Fibroblast of skin of back (primary cell): ENCODE data around the gene CD47. TPM values are rescaled to one million over a fixed set of nuclear protein-coding genes. Genes with fewer than 3 reads are reported as not detected.

ENCODE experiments used
- DNase-seq: peaks from one replicate; pipeline ENCODE4 v3.0.0-alpha.2; 2013
- polyA plus RNA-seq, 2 experiments: library from polyadenylated mRNA; unstranded; fragments of 120-200 nt; gene quantifications; one replicate each; pipeline ENCODE4 v1.2.1, GENCODE V29; 2013; ENCODE audit not compliant: insufficient read length in 2 of 2

CD47 gene
- polyA plus RNA-seq (2013, experiment 1 of 2; ENCODE audit: insufficient read length) = 31.4 TPM
- 34.1 TPM for polyA plus RNA-seq (2013, experiment 2 of 2; ENCODE audit: insufficient read length)

- peak; percentile 87 for DNase-seq
These were observed at the start of gene CD47 for GRCh38 chr3:108090701-108091497. TSS of gene CD47 (minus strand) at chr3:108091031. CDS start at chr3:108090908, 123 bp downstream.

DNA sequence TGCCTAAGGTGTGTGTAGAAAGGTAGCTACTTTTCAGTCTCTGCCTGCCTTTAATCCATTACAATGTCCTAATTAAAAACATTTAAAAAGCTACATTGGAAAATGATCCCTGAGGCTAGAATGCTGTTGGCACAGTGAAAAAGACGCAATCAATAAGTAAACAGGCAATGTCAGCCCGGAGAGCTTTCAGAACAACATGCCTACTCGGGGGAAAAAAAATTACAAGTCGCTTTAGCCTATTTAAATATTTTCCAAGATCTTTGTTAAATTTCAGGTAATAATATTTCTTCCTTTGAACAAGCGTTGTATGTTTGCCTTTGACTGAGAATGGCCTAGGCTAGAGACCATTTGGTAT, 46.6 kb upstream of the CD47 start:
- DNase-seq = no peak

- no peak for DNase-seq
These were observed 46.0 kb upstream of the CD47 start for GRCh38 chr3:108136561-108137459.

DNA sequence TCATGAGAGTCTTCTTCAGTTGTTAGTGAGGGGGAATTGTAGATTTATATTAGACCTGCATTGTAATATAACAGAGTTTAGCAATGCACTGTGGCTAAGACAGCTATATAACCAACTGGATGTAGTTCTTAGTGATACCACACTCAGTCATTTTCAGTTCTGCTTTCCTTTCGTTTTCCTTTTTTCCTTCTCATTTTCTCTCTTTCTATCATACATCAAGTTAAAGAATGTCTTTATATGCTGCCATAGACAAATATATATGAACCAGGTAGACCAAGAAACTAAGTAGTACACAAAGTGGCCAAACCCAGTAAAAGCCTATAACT, 43.7 kb upstream of the CD47 start:
- DNase-seq = no peak

DNA sequence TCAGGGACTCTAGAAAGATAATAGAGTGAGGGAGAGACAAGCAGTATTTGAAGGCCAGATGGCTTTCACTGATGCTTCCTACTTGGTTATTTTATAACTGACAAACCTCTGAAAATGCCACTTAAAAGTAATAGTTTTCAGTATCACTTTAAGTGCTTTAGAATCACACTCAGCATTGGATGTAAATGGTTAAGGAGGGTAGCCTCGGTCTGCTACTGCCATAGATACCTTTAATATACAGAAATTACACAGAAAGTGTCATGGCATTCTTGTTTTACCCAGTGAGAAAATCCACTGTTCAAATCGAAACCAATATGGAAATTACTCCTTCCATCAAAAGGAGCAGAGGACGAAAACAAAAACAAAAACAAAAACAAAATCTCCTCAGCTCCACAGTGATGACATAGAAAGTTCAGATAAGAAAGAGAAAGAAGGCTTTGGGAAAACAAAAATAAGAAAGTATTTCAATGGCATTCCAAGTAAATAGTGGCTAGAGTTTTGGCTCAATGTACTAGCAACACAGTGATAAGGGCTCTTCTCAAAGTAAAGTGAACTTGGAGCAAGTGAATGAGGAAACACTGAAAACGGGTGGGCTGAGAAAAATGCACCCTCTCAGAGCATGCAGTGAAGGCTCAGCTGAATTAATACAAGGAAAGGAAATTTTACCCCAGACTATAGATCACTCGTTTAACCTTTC, 43.2 kb upstream of the CD47 start:
- DNase-seq = no peak

GRCh38 chr3:108133048-108133369, 42.2 kb upstream of the CD47 start:
- no peak for DNase-seq

- DNase-seq = no peak
These were observed 40.8 kb upstream of the CD47 start for GRCh38 chr3:108131475-108132134.

GRCh38 chr3:108130701-108131474, 40.1 kb upstream of the CD47 start:
- DNase-seq = peak; percentile 90

DNA sequence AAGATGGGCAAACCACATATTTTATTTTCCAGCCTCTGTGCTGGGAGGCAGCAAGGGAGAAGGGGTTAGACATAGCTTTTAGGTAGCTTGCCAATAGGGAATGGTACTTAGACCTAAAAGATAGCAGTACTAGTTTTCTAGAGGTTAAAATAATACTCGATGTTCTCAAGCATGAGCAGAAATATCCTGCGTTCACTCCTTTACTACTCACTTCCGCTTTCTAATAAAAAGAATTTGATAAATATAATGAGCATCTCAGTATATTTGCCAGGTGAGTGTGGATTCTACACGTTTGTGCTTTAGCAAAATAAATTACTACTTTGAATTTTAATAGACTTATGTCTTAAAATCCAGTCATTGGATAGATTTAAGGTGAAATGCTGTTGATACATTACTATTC, 39.4 kb upstream of the CD47 start:
- DNase-seq = no peak

- DNase-seq = no peak
These were observed 36.6 kb upstream of the CD47 start for GRCh38 chr3:108127301-108127988.

- no peak for DNase-seq
These were observed 35.5 kb upstream of the CD47 start for GRCh38 chr3:108126348-108126747.

GRCh38 chr3:108125550-108126071, 34.8 kb upstream of the CD47 start:
- DNase-seq = no peak

GRCh38 chr3:108125153-108125543, 34.3 kb upstream of the CD47 start:
- no peak for DNase-seq

GRCh38 chr3:108124337-108125152, 33.7 kb upstream of the CD47 start:
- DNase-seq = no peak

- DNase-seq = no peak
These were observed 32.5 kb upstream of the CD47 start for GRCh38 chr3:108123326-108123725.

DNA sequence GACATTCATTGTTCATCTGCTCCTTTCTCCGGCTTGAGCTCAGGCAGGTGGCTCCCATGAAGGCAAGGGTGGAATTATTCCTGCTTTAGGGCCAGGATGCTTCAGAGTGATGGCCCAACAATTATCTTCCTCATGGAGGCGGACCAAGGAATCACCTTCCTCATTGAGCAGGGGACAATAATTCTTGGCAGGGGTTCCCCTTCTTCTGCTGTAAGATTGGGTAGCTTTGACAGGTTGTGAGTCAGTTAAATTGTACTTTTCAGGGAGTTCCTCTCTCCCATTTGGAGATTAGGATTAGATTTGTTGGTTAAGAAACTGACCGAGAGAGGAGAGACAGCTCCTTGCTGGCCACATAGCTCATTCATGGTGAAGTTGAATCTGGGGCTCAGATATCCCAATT, 31.4 kb upstream of the CD47 start:
- no peak for DNase-seq

- DNase-seq = no peak
These were observed 28.7 kb upstream of the CD47 start for GRCh38 chr3:108119398-108120104.

DNA sequence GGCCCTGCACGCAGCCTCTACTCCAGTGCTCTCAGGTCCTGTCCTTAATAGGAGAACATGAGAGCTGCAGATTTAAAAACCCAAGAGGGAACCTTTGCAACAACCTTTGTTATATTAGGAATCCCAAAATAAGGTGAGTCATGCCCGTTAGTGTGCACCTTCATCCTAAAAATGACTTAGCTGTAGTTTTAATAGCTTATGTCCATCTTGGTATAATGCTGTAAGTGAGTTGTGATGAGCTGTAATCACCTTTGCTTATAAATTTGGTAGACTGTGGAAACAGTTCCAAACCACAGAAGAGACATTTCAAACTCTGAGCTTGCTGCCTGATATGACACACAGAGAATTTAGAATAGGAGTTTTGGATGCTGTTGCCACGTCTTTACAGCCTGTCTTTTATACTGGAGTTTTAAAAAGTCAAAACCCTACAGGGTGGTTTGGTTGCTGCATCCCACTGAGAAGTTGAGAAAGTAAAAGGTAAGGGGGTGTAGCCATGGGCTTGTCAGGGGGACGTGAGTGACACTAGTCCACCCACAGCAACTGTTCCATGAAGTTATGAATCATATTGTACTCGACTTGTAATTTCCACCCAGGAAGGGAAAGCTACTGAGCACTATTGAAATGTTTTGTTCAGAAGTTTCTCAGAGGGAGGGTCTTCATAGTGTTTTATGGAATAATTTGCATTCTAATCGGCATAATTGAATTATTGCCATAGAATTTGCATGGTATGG, 27.4 kb upstream of the CD47 start:
- DNase-seq = no peak
